Retinal pigment epithelial cell (primary cell): Measurements from ENCODE around the gene LAP3.

Experiments used
- DNase-seq: peaks from one replicate; pipeline ENCODE4 v3.0.0-alpha.2; 2010; ENCODE audit warnings: low read depth
- H3K4me3 ChIP-seq: 2 replicates; pipeline ENCODE4 v1.5.1; 2011; ENCODE audit warnings: mild to moderate bottlenecking, low read length, control low read depth, moderate library complexity
- CTCF ChIP-seq: conservative IDR thresholded peaks from 2 replicates; pipeline ENCODE4 v1.5.1; 2011; ENCODE audit warnings: low read depth, low read length, control low read depth, inconsistent platforms

LAP3 gene

GRCh38 chr4:17616283-17616682 lies 39.3 kb downstream of the LAP3 start:
- H3K4me3 ChIP-seq: peak overlapping the region; percentile 9
- no peak for DNase-seq
- no peak for TF ChIP-seq CTCF

- no peak for DNase-seq
- no peak overlapping the region for H3K4me3 ChIP-seq
Measured at GRCh38 chr4:17618926-17619325, 41.9 kb downstream of the LAP3 start.

DNA sequence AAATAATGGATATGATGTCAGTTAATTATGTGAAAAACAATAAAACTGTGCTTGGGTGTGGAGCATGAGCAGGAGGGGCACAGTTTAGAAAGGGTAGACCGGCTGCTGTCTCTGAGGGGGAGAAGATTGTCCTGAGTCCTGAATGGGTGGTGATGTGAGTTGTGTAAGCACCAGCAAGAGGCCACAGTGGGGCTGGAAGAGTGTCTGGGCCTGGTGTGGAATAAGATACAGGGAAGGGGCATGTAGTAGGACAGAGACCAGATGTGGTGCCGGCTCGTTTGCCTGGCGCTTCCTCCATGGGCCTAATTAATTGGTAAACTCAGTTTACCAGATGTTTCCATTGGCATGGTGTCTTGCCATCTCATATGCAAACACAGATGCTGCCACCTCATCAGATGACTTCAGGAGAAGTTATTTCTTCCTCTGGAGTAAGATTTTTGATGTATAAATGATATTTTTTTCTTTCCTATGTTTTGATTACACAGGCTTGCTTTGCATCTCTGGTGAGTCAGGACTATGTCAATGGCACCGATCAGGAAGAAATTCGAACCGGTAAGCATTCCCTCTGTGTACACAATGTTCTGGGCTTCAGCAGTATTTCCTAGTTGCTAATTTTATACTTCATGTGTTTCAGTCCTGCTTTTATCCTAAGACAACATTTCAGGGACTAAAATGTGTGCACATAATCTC lies 42.6 kb downstream of the LAP3 start:
- no peak overlapping the region for H3K4me3 ChIP-seq
- no peak for DNase-seq
- no peak for TF ChIP-seq CTCF

More at GRCh38 chr4:17618926-17619325, 41.9 kb downstream of the LAP3 start:
- no peak for TF ChIP-seq CTCF

DNA sequence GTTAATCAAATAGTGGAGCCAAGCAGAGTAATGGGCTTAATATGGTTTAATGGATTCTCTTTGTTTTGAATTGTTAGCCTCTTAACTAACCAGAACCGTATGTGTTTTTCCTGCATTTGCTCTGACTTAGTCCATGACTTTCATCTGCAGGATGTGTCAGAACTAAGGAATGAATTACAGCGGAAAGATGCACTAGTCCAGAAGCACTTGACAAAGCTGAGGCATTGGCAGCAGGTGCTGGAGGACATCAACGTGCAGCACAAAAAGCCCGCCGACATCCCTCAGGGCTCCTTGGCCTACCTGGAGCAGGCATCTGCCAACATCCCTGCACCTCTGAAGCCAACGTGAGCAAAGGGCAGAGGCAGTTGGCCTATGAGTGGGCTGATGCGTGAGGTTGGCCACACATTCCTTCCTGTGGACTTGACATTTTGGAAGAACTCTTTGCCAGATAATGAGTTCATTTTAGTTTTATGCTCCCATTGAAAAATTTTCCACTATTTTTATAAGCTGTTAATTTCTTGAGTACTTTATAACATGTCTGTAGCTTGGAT lies 46.5 kb downstream of the LAP3 start:
- no peak for TF ChIP-seq CTCF
- no peak overlapping the region for H3K4me3 ChIP-seq
- no peak for DNase-seq

- no peak for DNase-seq
- TF ChIP-seq CTCF: no peak
- H3K4me3 ChIP-seq: no peak overlapping the region
Measured at GRCh38 chr4:17624821-17625220, 47.8 kb downstream of the LAP3 start.

GRCh38 chr4:17630228-17630627 lies 53.2 kb downstream of the LAP3 start:
- TF ChIP-seq CTCF: no peak
- DNase-seq: no peak
- H3K4me3 ChIP-seq: no peak overlapping the region

- no peak for TF ChIP-seq CTCF
- H3K4me3 ChIP-seq: no peak overlapping the region
- no peak for DNase-seq
Measured at GRCh38 chr4:17633600-17633999, 56.6 kb downstream of the LAP3 start.
